Measurements from ENCODE around the gene TLE6. TPM values are rescaled to one million over a fixed set of nuclear protein-coding genes. Genes with fewer than 3 reads are reported as not detected.

TLE6 gene
- total and polyA plus RNA-seq, 2 of the 8 experiments (the other 6 are each of a cell fraction or from before 2014, with no cell fraction given), result 2.5 to 2.9 TPM

DNA sequence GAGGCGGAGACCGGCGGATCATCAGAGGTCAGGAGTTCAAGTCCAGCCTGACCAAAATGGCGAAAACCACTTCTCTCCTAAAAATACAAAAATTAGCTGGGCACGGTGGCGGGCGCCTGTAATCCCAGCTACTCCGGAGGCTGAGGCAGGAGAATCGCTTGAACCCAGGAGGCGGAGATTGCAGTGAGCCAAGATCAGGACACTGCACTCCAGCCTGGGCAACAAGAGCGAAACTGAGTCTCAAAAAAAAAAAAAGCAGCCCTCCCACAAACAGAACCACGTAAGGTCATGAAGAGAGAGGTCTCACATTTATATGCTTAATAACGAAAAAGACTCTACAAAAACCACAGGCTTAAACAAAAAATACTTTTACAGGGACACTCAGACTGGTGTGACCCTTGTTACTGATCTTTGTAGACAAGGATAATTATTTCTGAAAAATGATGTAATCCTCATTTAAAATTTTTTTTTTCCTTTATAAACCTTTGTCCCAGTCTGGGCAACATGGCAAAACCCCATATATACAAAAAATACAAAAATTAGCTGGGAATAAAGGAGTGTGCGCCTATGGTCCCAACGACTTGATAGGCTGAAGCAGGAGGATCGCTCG lies 31.7 kb upstream of the TLE6 start:
- H3K56ac ChIP-seq (replicated peaks; ENCODE audit: insufficient read length, low read depth, low read length), result no peak overlapping the region
- H2BK120ac ChIP-seq (replicated peaks; ENCODE audit: low read depth, low read length), result no peak overlapping the region
- no peaks in the 10 kb centered on the region for H4K20me1 ChIP-seq (replicated peaks in 1 of 2; ENCODE audit: control insufficient read depth in 1 of 2, insufficient read depth in 2 of 2, low read length in 2 of 2)
- no peak overlapping the region for H2AK5ac ChIP-seq (ENCODE audit: low read depth, low read length)
- POLR2A ChIA-PET (ENCODE audit: partially characterized antibody), result no interaction called here
- H3K27me3 ChIP-seq (replicated peaks in 1 of 4; ENCODE audit: control insufficient read depth in 3 of 4, extremely low read depth in 1 of 4, insufficient read depth in 3 of 4, low read length in 3 of 4), result no peaks in the 10 kb centered on the region
- H3K4ac ChIP-seq (replicated peaks; ENCODE audit: insufficient read length, low read depth, low read length), result no peak overlapping the region
- peaks cover 0 to 12% of the 10 kb centered on the region in 2 experiments; a peak in 2 of 4 replicates for H3K79me2 ChIP-seq (ENCODE audit: control insufficient read depth in 1 of 2, insufficient read depth in 2 of 2, low read length in 2 of 2)
- H2BK12ac ChIP-seq (ENCODE audit: low read depth, low read length), result no peak overlapping the region
- H3K23me2 ChIP-seq (ENCODE audit: low read depth, low read length), result peaks cover 8% of the 10 kb centered on the region; the same call in 1 of the 2 replicates
- 80% methylated on average over 17 of the region's 17 CpGs; no CpG with 5 or more reads in 1 of the 2 experiments for WGBS, 2 experiments (ENCODE audit: extremely low coverage in 1 of 2, insufficient coverage in 1 of 2, insufficient read length in 1 of 2, insufficient replicate concordance in 2 of 2, low coverage in 1 of 2, low lambda C conversion rate in 2 of 2, missing lambda C conversion rate in 1 of 2)
- CTCF ChIA-PET (ENCODE audit: partially characterized antibody), result interaction anchor here (0.5 to 1.1 kb wide), 3 partner anchors 53 to 561 kb away, joined by 3 to 4 read pairs (median 3); no protein-coding TSS in a partner anchor
- DNase-seq (ENCODE audit: low read depth in 1 of 2, low spot score in 2 of 2) (no peak), FAIRE-seq (no peak)
- H3K23ac ChIP-seq (ENCODE audit: insufficient read length), result no peak overlapping the region
- H2BK20ac ChIP-seq (ENCODE audit: low read length), result no peak overlapping the region
- no peak overlapping the region for H2AFZ ChIP-seq (ENCODE audit: low read length)
- peak overlapping the region; percentile 93 for H4K8ac ChIP-seq (ENCODE audit: extremely low read depth, insufficient read depth, low read length)
- no peak overlapping the region for H2BK5ac ChIP-seq (ENCODE audit: low read depth, low read length)
- peaks cover 0 to 6% (median 4%) of the 10 kb centered on the region in 4 experiments; a peak in 6 of 7 replicates for H3K4me1 ChIP-seq (replicated peaks in 1 of 4; ENCODE audit: control insufficient read depth in 3 of 4, insufficient read depth in 4 of 4, low read length in 3 of 4)
- no peaks in the 10 kb centered on the region for H3K9me3 ChIP-seq (ENCODE audit: insufficient read depth in 2 of 2, low read depth in 1 of 2, low read length in 1 of 2)
- no peak overlapping the region for H4K91ac ChIP-seq (replicated peaks; ENCODE audit: insufficient read length, low read length)
- H3K36me3 ChIP-seq (ENCODE audit: control insufficient read depth in 2 of 4, insufficient read depth in 4 of 4, low read length in 3 of 4), result no peaks in the 10 kb centered on the region
- no peak overlapping the region for H3K18ac ChIP-seq (ENCODE audit: extremely low read depth, low read length)
- TF ChIP-seq JUND (IDR thresholded peaks at IDR 0.05; ENCODE audit: low read length) (no peak), KDM1A (IDR thresholded peaks at IDR 0.05; ENCODE audit: borderline replicate concordance, low read length) (0 out of 2 replicates have a peak, but pooled peaks have one; percentile 43), SIN3A (conservative IDR thresholded peaks at IDR 0.05 in 1 of 2, IDR thresholded peaks at IDR 0.05 in 1 of 2; ENCODE audit: low read depth in 1 of 2, low read length in 2 of 2) (no peak)
- peak overlapping the region; percentile 71 to 76; a peak in 3 of 4 replicates for H3K4me2 ChIP-seq (ENCODE audit: insufficient read depth in 1 of 2, low read depth in 2 of 2, low read length in 2 of 2)
- no peak overlapping the region for H4K5ac ChIP-seq (ENCODE audit: insufficient read length, low read depth, low read length)
- peaks cover 9% of the 10 kb centered on the region; the same call in 1 of the 2 replicates for H3K79me1 ChIP-seq (ENCODE audit: low read depth, low read length)
- no peak overlapping the region for H3K14ac ChIP-seq (ENCODE audit: insufficient read length)
- H3K4me3 ChIP-seq (ENCODE audit: extremely low read depth in 1 of 4, insufficient read depth in 2 of 4, low read depth in 3 of 4, low read length in 4 of 4), result peak overlapping the region in 3 of 4 experiments; percentile 83 to 94 (median 85); a peak in 6 of 8 replicates
- no peak overlapping the region for H3K9ac ChIP-seq (replicated peaks in 1 of 4; ENCODE audit: extremely low read depth in 1 of 4, low read depth in 3 of 4, low read length in 3 of 4)
- H3K27ac ChIP-seq (ENCODE audit: low read depth, low read length), result no peak overlapping the region
- H2BK15ac ChIP-seq (ENCODE audit: low read length), result no peak overlapping the region
